Measurements from ENCODE around the gene BAMBI.

Gene BAMBI

DNA sequence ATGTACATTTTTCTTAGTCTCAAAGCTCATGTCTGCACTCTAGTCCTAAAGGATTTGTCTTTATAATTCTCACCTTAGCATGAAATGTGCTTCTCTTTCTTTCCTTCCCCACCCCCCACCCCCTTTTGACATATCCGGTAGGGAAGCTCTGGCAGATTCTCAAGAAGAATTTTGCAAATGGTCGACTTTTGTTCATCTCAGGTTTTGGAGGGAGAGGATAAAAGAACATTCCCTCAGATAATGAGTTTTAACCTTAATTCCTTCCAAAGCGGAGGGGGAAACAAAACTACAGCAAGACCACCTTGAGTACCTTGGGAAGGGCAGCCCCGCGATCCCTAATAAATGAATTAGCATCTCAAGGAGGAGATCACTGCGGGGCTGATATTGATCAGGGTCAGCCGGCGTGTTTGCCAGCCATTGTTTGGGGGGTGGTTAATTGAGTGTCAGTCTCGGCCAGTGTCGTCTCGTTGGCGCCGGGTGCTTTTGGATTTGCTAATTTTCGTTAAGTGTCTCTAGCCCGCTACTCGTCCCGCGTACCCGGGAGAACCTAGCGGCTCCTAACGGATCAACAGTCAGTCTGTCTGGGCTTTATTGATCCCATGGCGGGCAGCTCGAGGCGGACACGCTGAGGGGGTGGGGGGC lies 874 bp upstream of the BAMBI start:
- DNase-seq = peak; percentile 7 to 14

DNA sequence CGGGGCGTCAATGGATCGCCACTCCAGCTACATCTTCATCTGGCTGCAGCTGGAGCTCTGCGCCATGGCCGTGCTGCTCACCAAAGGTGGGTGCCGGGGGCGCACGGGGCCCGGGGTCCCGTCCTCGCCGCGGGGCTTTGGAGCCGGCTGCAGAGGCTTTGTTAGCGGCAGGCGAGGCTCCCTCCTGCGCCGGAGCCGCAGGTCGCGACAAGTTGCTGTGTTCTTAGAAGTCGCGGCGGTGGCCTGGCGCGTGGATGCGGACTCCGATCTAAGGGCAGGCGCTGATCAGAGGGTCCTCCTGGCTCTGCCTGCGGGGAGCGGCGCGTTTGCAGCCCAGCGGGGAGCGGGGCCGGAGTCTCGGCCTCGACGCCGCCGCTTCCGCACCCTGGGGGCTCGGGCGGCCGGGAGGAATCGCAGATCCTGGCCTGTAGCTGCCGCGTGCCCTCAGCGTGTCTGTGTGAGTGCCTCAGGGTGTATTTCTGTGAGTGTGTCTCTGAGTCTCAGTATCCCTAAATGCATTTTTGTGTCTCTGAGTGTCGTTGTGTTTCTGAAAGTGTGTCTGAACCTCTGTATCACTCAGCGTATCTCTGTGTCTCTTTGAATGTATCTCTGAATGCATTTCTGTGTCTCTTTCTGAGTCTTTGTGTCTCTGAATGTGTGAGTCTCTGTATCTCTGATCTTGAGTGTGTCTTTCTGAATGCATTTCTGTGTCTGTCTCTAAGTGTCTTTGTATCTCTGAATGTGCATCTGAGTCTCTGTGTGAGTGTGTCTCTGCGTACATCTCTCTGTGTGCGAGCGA lies 766 bp downstream of the BAMBI start:
- peak in 1 of 2 experiments; percentile 26 for DNase-seq

DNA sequence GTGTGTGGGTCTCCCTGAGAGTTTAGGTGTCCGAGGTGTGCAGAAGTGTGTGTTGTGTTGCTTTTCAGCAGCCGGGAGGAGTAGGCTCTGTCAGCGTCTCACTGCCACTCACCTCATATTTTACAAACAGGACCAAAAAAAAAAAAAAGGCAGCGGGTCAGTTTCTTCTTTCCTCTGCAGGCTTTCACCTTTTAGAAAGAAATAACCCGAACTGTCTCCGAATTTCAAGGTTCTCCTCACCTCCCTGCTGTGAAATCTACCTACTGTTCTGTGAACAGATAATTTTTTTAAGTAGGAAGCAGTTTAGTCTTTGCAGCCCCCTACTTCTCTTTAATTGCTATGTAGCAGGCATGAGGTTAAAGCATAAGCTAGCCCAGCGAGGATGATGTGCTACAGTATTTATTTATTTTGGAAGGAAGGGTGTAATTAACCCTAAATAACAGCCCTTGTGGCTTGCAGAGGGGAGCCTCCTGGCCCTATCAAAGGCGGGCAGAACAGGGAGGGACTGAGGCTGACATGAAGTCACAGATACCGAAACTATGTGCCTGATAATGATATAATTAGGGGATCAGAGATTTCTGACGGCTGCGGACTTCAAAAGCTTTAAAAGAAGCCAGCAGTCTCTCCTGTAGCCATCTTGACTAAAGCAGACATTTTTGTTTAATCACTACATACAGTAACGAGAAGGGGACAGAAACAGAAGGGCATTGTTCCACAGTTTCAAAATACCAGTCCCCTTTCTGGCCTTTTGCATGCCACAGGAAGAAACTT lies 1.6 kb downstream of the BAMBI start:
- DNase-seq = no peak

DNA sequence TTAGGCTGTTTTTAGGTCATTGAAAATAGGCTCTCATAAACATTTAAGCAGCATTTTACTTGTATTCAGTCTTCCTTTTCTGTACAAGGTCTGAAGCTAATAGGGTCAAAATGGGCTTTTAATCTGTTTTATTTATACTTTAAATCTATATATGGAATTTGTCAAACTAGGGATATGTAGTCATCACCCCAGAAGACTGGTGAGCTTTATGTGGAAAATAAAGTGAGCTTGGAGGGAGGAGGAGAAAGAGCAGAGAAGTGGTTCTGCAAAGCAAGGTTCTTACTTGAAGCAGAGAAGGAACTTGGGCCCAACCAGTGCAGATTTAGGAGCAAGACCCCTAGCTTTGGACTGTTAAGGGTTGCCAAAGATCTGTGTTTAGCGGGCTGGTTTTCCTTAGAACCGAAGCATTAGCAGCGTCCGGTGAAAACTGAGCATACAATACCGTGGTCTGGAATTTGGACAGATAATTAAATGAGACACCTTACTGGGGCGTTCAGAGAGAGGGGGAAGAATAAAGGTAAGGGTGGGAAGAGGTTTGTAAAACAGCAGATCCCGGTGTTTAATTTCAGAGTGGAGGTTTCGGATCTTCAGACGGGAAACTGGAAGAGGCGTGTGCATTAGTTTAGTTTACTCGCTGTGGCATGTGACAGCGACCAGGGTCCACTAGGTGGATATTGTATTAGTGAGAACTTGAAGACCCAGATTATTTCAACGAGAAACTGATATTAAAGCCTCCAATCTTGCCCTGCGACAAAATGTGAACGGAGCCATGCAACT lies 2.4 kb downstream of the BAMBI start:
- DNase-seq = no peak

DNA sequence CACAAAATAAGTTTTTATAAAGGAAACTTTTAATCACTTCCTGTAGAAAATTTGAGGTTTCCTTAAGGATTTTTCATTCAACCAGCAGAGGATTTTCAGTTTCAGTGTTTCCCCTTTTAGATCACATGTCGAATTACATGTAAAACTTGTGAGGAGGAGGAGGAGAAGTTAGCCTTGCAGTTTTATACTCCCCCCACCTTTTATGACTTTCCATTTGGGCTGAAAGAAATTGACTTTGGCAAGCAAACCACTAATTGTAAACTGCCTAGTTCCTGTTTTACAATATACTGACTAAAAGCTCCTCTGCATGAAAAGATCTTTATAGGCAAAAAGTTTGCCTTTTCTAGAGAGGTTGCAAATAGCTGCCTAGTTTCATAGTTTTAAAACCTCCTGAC lies 3.0 kb downstream of the BAMBI start:
- no peak for DNase-seq

DNA sequence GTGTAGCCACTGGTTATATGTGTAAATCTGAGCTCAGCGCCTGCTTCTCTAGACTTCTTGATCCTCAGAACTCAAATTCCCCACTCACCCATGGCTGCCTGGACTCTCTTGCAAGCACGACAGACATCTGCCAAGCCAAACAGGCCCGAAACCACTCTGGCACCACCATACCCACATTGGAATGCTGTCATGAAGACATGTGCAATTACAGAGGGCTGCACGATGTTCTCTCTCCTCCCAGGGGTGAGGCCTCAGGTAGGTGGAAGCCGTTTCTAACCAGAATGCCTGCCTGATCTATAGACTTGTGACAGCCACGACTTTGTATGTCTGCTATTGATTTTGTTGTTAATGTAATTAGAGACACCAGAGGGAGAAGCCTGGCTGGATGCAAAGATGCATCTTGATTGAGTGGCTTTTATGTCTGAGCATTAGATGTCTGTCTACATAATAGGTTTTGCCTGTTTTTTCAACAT lies 4.0 kb downstream of the BAMBI start:
- no peak for DNase-seq

DNA sequence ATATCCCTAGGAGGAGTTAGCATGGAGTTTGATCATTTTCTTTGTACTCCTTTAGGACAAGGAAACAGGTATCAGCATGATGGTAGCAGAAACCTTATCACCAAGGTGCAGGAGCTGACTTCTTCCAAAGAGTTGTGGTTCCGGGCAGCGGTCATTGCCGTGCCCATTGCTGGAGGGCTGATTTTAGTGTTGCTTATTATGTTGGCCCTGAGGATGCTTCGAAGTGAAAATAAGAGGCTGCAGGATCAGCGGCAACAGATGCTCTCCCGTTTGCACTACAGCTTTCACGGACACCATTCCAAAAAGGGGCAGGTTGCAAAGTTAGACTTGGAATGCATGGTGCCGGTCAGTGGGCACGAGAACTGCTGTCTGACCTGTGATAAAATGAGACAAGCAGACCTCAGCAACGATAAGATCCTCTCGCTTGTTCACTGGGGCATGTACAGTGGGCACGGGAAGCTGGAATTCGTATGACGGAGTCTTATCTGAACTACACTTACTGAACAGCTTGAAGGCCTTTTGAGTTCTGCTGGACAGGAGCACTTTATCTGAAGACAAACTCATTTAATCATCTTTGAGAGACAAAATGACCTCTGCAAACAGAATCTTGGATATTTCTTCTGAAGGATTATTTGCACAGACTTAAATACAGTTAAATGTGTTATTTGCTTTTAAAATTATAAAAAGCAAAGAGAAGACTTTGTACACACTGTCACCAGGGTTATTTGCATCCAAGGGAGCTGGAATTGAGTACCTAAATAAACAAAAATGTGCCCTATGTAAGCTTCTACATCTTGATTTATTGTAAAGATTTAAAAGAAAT lies 4.8 kb downstream of the BAMBI start:
- no peak for DNase-seq

DNA sequence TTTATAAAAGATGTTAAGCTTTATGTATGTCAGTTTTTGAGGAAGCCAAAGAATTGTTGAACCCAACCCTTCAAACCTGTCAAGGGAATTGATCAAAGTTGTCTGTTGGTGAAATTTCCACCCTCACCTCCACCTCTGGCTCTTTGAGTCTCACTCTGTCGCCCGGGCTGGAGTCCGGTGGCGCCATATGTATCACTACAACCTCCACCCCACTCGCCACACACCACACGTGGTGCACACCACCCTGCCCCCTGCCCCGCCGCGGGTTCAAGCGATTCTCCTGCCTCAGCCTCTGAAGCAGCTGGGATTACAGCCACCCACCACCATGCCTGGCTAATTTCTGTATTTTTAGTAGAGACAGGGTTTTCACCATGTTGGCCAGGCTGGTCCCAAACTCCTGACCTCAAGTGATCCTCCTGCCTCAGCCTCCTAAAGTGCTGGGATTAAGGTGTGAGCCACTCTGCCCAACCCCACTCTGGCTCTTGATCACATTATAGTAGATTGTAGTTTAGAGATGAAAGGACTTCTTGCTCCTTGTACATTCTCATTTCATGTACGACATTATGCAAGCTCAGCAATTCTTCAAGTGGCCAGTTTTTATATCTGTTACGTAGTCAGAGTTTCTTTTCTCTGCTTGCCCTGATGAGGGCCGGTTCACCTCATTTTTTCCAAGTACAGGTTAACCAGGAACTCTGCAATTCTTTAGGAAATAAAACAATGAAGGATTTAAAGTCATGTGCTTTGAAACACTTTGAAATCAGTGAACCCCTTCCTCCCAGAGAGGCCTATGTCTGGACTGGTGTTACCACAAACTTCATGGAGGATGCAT lies 7.0 kb downstream of the BAMBI start:
- DNase-seq = no peak

DNA sequence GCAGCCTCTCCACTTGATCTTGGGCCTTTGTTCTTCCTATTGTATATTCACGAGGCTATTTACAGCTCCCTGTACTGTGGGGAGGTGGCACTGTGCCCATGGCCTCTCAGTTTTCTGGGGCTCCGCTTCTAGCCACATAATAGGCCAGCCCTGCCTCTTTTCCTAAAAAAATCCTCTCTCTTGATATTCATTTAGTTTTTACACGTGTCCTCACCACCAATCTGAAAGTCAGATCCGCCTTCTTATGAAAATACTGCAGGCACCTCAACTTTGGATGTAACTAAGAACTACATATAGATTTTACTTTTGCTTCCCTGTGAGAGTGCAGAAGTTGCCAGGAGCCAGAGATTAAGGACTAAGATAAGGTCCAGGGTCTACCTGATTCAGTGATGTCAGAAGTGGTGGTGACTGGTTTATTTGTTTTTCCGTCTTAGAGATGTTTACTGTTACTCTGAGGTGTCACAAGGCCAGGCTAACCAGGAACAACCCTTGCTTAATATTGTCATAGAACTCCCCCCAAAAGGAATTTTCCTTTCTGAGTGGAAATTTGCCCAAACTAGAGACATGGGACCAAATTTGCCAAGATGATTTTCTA lies 7.8 kb downstream of the BAMBI start:
- no peak for DNase-seq

DNA sequence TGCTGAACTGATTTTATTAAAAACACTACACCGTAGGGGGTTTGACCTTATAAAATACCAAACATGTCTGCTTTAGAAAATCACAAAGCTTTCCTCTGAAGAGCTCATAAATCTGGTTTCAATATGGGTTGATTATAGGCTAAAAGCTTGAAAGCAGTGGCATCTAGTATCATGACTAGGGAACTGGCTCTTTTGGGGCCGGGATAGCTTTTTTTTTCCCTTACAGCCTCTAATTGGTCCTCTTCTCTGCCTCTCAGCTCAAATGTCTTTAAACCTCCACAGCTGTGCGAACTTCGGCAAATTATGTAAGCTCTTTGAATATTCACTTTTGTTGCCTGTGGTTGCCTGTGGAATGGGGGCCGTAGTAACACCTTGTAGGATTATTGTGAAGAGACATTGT lies 8.4 kb downstream of the BAMBI start:
- DNase-seq = no peak

DNA sequence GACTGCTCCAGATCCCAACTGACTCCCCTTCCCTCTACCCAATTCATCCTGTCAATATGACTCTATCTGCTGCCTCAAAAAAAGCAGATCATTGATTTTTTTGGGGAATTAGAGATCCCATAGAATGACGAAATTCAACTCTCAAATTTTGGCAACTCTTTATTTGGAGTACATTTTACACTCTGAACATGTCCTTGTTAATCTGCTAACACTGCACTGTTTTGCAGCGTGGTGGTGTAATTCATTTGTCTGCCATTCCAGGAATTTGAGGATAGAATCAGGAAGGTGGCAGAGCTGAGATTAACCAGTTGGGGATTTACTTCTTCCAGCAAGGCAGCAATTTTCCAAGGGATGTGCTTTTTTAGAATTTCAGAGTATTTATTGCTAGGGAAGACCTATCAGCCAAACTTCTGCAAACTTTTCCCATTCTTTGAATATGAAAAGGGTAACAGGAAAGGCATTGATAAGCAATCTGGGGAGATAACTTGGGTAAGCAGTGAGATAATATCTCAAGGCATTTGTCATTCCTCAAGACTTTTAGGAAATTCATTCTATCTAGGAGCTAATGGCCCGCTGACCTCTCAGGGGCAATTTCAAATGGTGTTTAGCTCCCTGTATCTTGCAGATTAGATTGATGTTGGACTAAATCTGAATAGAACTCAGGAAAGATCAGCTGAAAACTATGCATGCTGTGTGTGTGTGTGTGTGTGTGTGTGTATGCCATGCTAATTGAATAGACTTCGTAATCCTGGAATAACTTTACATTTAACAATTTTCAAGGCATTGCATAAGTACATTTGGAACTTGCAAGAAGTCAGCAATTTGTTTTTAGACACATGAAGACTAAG lies 9.7 kb downstream of the BAMBI start:
- DNase-seq = no peak

DNA sequence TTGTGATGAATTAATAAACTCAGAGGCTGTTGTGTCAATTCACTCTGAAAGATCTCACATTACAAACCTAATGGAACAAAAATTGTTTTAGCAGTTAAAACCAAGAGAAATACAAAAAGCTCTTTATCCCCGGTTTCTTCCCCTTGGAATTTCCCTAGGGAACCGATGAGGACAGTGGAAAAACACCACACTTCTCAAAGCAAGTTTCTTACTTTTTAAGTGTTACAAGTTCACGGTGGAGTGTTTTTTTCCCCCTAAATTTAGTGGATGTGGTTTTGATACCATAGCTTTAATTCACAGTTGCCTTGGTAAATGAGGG lies 10.3 kb downstream of the BAMBI start:
- DNase-seq = no peak

DNA sequence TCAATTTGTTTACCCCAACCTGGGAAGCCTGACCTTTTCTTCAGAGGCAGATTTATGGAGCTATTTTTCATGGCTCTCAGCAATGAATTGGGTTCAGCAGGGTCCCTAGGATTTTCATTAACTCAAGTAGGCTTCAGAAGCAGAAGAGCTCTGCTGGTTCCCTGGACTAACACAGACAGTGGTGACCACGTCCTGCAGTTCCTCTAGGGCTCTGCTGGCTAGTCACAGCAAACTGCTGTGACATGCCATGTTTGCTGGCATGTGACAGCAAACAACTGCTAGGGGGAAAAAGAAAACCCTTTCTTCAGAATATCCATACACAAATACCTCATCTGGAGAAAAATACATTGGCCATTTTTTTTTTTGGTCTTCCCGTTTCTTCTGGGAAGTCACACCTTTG lies 13.2 kb downstream of the BAMBI start:
- DNase-seq = no peak

DNA sequence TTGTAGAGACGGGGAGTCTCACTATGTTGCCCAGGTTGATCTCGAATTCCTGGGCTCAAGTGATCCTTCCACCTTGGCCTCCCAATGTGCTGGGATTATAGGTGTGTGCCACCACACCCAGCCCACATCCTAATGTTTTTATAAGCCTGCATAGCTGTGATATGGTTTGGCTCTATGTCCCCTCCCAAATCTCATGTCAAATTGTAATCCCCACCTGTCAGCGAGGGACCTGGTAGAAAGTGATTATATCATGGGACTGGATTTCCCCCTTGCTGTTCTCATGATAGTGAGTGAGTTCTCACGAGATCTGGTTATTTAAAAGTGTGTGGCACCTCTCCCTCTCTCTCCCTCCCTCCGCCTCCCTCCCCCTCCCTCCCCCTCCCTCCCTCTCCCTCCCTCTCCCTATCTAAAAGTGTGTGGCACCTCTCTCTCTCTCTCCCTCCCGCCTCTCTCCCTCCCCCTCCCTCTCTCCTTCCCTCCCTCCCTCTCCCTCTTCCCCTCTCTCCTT lies 13.9 kb downstream of the BAMBI start:
- no peak for DNase-seq

DNA sequence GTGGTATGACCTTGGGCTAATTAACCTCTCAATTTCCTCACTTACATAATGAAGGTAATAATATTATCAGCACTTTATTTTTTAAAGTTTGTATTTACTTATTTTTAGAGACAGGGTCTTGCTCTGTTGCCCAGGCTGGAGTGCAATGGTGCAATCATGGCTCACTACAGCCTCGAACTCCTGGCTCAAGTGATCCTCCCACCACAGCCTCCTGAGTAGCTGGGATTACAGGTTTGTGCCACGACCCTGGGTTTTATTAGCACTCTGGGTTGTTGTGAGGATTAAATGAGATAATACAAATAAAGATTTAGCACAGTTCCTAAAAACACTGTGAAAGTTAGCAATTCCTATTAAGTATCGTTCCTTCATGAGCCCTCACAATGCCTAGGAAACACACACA lies 14.7 kb downstream of the BAMBI start:
- no peak for DNase-seq

DNA sequence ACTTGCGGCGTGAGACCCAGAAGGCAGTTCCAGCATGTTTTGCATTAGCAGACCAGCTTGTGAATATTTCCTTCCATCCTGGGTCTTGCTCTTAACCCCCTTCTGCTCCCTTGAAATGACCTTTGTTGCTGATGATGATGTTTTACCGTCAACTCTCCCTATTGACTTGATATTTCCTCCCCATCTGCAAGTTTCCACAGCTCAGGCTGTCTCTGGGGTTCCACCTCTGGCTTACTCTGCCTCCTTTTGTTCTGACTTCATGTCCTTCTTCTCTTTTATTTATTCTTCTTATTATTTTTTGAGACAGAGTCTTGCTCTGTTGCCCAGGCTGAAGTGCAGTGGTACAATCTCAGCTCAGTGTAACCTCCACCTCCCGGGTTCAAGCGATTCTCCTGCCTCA lies 17.2 kb downstream of the BAMBI start:
- DNase-seq = no peak

DNA sequence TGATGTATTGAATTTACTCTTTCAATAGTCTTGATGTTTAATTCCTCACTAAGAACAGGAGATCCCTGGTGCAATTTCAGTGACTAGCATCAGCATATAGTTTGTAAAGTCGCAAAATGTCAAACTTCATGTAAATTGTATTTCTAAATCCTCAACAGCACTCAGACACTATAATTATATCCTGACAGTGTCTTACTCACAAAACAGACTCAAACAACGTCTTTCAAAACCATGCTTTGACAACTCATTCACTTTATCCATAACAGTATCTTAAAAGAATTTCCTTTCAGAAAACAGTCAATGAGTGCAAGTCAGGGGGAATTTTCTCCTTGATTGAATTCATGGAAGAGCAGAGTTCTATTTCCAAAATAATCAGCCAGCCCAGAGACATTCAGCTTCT lies 20.8 kb downstream of the BAMBI start:
- no peak for DNase-seq

DNA sequence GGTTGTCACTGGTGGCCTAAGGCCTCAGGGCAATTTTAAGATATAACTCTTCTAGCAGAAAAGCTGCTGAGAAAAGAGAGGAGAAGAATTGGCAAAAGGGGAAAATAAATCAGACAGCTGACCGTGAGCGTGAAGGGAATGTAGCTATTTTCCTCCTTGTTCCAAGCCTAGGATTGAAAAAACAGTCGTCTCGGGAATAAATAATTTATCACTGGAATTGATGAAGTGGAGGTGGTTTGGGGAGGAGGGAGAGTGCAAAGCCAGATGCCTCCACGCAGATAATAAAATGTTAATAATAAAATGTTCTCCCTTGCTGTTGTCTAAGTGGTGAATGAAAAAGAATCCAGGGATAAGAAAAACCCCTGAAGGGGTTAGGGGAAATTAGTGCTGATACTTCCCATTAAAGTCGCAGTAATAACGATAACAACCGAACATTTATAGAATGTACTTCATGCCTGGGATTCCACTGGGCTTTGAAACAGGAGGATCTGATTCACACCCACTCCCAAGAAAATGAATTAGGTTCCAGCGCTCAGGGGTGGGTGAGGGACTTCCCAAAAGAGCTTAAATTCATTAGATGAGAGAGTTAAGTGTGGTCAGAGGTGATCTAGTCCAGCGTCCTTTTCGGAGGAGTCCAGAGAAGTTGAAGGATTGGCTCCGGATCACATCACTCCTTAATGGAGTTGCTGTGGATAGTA lies 27.3 kb downstream of the BAMBI start:
- DNase-seq = no peak

DNA sequence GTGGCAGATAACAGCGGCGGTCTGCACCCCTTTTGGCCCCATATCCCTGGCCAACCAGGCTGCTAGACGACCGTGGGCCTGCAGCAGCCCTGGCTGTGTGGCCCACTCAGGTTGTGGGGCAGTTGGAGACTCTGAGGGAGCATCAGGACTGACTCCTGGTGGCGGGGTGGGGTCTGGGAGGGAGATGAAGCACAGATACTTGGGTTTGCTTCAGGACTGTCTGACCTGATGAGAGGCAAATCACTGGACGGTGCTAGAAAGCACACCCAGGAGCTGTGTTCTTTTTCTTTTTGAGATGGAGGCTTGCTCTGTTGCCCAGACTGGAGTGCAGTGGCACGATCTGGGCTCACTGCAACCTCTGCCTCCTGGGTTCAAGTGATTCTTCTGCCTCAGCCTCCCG lies 28.2 kb downstream of the BAMBI start:
- no peak for DNase-seq
